ENCODE results near the gene YIPF7.

The YIPF7 gene

GRCh38 chr4:44651425-44651824 is at the start of gene YIPF7:
Gene YIPF7 (minus strand): TSS chr4:44651625. CDS start chr4:44650100, 1,525 bp downstream.
- DNase-seq, result no peak

- no peak for DNase-seq
Measured at GRCh38 chr4:44701037-44701436, 49.6 kb upstream of the YIPF7 start.

DNA sequence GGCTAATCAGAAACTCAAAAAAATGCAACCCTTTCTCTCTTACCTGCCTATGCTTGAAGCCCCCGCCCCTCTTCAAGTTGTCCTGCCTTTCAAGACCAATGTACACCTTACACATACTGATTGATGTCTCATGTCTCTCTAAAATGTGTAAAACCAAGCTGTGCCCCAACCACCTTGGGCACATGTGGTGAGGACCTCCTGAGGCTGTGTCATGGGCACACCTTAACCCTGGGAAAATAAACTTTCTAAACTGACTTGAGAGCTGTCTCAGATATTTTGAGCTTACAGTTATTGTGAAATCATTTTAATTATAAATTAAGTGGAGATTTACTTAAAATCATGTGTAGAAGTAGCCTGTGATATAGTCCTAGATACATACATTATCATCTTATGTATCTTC is 49.0 kb upstream of the YIPF7 start:
- no peak for DNase-seq

DNA sequence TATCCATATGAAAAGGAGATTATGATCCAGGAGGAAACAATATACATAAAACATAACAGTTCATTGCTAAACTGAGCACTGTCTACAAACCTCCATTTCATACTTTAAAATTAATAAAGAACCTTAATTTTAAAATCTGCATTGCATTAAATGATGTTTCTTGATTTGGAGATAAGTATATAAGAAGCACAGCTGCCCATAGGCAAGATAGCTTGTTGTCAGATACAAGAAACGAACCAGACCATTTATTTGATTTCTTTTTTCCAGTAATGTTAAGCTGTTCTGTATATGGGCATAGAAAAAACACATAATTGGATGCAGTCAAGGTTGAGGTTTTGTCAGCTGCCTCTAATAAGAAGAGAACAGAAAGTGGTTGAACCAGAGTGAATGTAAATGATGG is 33.2 kb upstream of the YIPF7 start:
- DNase-seq, result no peak

DNA sequence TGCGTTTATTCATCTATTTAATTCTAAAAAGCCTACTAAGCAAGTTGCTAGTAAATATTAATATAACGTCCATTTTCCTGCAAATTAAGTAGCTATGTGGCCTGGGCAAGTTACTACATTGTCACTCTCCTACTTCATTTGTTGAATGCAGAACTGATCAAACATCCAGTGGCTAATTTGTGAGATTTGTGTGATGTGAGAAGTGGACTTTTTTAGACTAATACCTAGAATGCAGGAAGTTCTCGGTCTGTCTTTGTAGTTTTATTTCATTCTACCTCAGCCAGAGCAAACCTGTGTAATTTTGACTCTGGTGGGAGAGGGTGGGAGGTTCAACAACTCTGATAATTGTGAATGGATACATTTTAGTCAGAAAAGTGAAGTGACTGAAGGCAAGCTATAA is 27.6 kb upstream of the YIPF7 start:
- no peak for DNase-seq

DNA sequence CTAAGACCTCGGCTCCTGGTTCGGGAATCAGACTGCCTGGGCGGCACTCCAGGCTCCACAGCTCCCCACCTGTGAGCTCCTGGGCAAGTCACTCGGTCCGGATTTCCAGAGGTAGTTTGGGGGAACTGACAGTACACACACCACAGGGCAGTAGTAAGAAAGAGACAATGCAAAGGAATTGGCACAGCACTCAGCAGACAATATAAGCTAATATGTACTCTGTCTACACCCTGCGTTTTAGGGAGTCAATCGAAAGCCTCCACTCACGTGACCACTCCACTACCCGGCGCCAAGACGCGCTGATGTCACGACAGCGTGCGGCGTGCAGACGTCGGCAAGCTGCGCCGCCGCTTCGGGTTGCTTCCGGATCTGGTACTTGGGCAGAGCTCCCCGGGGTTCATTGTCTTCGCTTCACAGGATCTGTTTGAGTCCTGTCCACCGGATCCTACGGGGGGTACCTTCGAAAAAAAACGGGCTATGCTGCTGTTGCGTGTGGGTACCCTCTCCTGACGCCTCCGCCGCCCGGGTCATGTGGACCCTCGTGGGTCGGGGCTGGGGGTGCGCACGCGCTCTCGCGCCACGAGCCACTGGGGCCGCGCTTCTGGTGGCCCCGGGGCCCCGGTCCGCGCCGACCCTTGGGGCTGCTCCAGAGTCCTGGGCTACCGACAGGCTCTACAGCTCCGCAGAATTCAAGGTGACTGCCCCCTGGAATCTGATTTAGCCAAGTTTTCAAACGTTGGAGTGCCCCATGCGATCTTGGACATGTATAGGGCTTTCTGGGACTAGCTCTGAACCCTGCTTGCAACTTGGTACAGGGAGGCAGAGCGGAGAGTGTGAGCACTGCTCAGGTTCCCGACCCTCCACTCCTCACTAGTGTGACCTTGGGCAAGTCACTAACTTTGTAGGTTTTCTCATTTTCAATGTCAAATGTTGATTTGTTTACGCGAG is 26.9 kb upstream of the YIPF7 start, which contains the start of gene GUF1:
GUF1 (plus strand) TSS at position 327 of the 948 bp plus-strand sequence; CDS start at position 530, 203 bp downstream.
- DNase-seq, result peak; percentile 90

DNA sequence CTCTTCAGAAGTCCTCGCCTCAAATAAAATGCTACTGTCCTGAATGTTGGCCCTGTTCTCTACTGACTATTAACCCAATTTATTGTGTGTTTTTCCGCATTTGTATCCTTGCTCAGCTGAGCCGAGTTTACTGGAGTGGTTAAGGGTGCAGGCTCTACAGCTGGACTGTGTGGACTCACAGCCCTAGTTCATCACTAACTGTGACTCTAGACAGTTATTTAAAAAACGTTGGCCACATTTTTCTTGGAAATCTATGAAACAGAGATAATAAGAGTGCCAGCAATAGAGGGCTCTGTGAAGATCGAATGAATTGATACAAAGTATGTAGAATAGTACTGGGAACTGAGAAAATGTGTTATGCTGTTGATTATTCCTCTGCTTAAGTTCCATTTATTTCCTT is 23.9 kb upstream of the YIPF7 start:
- DNase-seq, result no peak

DNA sequence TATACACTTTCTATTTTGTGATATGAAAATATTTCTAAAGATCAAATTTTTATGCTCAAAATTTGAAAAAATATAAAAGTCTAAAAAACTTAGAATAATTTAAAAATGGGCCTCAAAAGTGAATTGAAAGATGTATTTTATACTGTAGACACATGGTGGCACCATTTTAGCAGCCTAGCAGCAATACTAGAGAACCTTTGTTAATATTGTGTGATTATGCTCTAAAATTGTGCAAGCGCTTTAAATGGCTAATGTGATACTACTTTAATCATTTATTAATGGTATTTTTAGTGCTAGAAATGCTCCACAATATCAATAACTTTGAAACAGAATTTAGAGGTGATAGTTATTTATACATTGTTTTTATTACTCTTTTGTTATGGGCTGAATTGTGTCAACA is 23.0 kb upstream of the YIPF7 start:
- no peak for DNase-seq

DNA sequence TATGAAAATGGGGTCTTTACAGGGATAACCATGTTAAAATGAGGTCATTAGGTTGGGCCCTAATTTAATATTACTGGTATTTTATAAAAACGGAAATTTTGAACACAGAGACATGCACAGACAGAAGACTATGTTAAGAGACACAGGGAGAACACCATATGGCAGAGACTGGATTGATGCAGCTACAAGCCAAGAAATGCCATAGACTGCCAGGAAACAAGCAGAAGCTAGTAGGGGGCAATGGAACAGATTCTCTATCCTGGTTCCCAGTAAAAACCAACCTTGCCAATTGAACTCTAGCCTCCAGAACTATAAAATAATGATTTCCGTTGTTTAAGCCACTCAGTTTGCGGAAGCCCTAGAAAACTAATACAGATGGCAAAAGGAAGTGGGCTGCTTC is 20.2 kb upstream of the YIPF7 start:
- no peak for DNase-seq

GRCh38 chr4:44670506-44671199 is 19.2 kb upstream of the YIPF7 start:
- DNase-seq, result no peak

DNA sequence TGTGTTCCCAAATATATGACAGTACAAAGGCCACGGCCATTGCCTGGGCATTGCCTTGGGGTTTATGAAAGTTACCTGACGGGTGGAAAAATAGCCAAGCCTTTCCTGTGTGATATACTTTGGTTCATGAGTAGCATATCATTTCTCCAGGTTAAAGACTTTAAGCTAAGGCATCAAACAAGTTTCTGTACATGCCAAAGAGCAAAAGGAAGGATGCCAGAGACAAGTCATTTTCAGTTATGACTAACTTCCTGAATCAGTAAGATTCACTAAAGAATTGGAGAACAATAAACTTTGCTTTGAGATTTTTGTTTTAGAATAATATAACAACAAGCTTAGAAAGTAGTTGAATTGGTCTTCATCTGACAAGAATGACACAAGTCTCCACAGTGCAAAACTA is 17.1 kb upstream of the YIPF7 start:
- no peak for DNase-seq

GRCh38 chr4:44663539-44664263 is 12.3 kb upstream of the YIPF7 start:
- no peak for DNase-seq

DNA sequence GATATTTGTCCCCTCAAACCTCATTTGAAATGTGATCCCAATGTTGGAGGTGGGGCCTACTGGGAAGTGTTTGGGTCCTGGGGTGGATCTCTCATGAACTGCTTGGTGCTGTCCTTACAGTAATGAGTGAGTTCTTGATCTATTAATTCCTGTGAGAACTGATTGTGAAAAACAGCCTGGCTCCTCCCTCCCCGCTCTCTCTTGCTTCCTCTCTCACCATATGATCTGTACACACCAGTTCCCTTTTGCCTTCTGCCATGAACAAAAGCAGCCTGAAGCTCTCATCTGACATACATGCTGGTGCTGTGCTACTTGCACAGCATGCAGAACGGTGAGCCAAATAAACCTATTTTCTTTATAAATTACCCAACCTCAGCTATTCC is 11.2 kb upstream of the YIPF7 start:
- DNase-seq, result no peak

GRCh38 chr4:44661940-44662622 is 10.7 kb upstream of the YIPF7 start:
- DNase-seq, result no peak

GRCh38 chr4:44660396-44660795 is 9.0 kb upstream of the YIPF7 start:
- no peak for DNase-seq

- DNase-seq, result no peak
Measured at GRCh38 chr4:44652002-44652401, 577 bp upstream of the YIPF7 start.

GRCh38 chr4:44646151-44646550 is 5.3 kb downstream of the YIPF7 start:
- no peak for DNase-seq

GRCh38 chr4:44638091-44638490 is 13.3 kb downstream of the YIPF7 start:
- no peak for DNase-seq

DNA sequence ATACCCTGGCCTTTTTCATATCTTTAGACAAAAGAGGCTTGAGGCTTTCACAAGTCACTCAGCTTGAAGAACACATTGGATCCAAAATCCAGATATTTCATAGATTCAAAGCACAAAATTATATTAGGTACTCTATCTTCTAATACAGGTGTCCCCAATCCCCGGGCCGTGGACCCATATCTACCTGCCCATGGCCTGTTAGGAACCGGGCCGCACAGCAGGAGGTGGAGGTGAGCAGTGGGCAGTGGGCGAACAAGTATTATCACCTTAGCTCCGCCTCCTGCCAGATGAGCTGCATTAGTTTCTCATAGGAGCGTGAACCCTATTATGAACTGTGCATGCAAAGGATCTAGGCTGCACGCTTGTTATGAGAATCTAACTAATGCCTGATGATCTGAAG is 18.7 kb downstream of the YIPF7 start:
- no peak for DNase-seq

GRCh38 chr4:44632089-44632488 is 19.3 kb downstream of the YIPF7 start:
- no peak for DNase-seq

DNA sequence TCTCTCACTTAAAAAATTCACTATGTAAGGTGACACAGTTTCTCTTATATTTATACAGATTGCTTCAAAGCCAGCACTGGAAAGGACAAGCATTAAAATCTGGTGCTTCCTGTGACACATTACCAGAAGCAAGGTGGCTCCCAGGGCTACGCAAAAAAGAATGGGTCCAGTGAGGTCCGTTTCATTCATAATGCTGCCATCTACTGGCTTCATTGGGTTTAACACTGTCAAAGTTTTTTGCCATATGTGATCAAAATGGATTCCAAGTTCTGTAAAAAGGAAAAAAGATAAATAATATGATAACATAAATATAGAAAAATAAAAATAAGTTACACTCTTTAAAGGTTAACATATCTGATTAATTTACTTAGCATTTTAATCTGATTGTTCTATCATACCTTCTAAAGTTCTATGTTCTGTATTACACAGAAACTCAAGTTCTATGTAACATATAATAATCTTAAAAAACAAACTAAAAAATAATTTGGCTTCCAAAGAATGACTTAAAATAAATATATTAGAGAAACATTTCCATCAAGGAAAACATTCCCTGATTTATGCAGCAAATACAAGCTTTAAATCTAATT is 22.1 kb downstream of the YIPF7 start:
- DNase-seq, result no peak

- DNase-seq, result no peak
Measured at GRCh38 chr4:44623676-44624075, 27.7 kb downstream of the YIPF7 start.

All from activated CD8-positive, alpha-beta memory T cell treated with anti-CD3 and anti-CD28 coated beads, Interleukin-2, amount 50 U/mL, for 4 hours (primary cell).